Measurements from ENCODE around the gene HMGCR. TPM values are rescaled to one million over a fixed set of nuclear protein-coding genes. Genes with fewer than 3 reads are reported as not detected.

HMGCR gene
- total and polyA plus RNA-seq, 12 donors, result 7.0 to 793 (median 59.5) TPM

DNA sequence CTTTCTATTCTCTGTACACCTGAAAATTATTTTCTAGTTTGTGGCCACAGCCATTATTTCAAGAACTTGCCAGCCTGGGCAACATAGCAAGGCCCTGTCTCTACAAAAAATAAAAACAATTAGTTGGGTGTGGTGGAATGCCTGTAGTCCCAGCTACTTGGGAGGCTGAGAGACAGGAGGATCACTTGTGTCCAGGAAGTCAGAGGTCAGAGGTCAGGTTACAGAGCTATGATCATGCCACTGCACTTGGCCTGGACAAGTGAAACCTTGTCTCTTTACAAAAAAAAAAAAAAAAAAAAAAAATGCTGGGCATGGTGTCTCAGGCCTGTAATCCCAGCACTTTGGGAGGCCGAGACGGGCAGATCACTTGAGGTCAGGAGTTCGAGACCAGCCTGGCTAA lies 58.3 kb downstream of the HMGCR start:
- intact Hi-C loops (cut with DNase I), result no loop called here
- no peaks in the 10 kb centered on the region for H3K27me3 ChIP-seq
- 90 to 97% (median 96%) methylated on average over 3 of the region's 3 CpGs for WGBS, 4 donors
- DNase-seq, result no peak
- no peak overlapping the region for H3K4me3 ChIP-seq
- no peak overlapping the region for H3K27ac ChIP-seq
- peaks cover 0 to 7% of the 10 kb centered on the region in 2 donors for H3K36me3 ChIP-seq (replicated peaks in 1 of 2)
- no peaks in the 10 kb centered on the region for H3K4me1 ChIP-seq (replicated peaks in 1 of 2)
- no peak for TF ChIP-seq POLR2A (IDR thresholded peaks at IDR 0.05)
- TF ChIP-seq, protein P1, sequence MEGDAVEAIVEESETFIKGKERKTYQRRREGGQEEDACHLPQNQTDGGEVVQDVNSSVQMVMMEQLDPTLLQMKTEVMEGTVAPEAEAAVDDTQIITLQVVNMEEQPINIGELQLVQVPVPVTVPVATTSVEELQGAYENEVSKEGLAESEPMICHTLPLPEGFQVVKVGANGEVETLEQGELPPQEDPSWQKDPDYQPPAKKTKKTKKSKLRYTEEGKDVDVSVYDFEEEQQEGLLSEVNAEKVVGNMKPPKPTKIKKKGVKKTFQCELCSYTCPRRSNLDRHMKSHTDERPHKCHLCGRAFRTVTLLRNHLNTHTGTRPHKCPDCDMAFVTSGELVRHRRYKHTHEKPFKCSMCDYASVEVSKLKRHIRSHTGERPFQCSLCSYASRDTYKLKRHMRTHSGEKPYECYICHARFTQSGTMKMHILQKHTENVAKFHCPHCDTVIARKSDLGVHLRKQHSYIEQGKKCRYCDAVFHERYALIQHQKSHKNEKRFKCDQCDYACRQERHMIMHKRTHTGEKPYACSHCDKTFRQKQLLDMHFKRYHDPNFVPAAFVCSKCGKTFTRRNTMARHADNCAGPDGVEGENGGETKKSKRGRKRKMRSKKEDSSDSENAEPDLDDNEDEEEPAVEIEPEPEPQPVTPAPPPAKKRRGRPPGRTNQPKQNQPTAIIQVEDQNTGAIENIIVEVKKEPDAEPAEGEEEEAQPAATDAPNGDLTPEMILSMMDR (IDR thresholded peaks at IDR 0.05), result no peak
- no peaks in the 10 kb centered on the region for H3K9me3 ChIP-seq (replicated peaks in 1 of 3)

DNA sequence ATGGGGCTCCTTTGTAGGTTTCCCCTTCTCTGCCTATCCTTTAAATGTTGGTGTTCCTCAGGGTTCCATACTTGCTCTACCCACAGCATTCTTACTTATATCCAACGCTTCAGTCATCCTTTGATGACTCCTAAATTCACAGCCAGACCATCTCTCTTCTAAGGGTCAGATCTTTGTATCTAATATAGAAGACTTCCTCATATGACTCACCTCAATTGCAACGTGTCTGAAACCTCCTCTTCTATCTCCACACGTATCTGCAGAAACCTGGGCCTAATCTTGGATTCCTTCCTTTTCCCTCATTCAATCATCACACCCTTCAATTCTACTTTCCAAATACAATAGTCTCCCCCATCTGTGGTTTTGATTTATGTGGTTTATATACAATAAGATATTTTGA lies 68.3 kb downstream of the HMGCR start:
- peaks cover 0 to 21% of the 10 kb centered on the region in 2 donors for H3K36me3 ChIP-seq (replicated peaks in 1 of 2)
- no peak overlapping the region for H3K27ac ChIP-seq

More for the DNA sequence above, 68.3 kb downstream of the HMGCR start:
- Histone ChIP-seq H3K4me3 (no peak overlapping the region), H3K27me3 (no peaks in the 10 kb centered on the region), H3K9me3 (replicated peaks in 1 of 3) (no peaks in the 10 kb centered on the region), H3K4me1 (replicated peaks in 1 of 2) (no peaks in the 10 kb centered on the region)
- WGBS, 4 donors, result 72 to 83% (median 79%) methylated on average over 3 of the region's 3 CpGs
- no peak for DNase-seq
- intact Hi-C loops (cut with DNase I), result loop anchor here in 1 of 2 donors (10.0 kb wide), 1 partner anchor 280 kb away; no protein-coding TSS in a partner anchor
- no peak for TF ChIP-seq POLR2A (IDR thresholded peaks at IDR 0.05)
- TF ChIP-seq, protein P1 (IDR thresholded peaks at IDR 0.05), result no peak

Other genes starting within 250 kb of the HMGCR start
- under 1 TPM; 0.06 to 0.88 (median 0.43) TPM for gene ANKRD31, start 100.3 kb upstream of the HMGCR start, total RNA-seq
- gene ANKRD31, start 100.3 kb upstream of the HMGCR start, polyA plus RNA-seq, result under 1 TPM; 0.13 to 0.31 (median 0.16) TPM
- 10 to 100 TPM; 30.6 to 67.6 (median 52.3) TPM for gene CERT1, start 174.4 kb downstream of the HMGCR start, total RNA-seq
- 10 to 100 TPM in 2 of 3 donors, 1 to 10 TPM in 1; 5.7 to 66.6 (median 13.2) TPM for gene CERT1, start 174.4 kb downstream of the HMGCR start, polyA plus RNA-seq
- 10 to 100 TPM; 16.7 to 63.6 (median 38.8) TPM for gene POLK, start 174.7 kb downstream of the HMGCR start, total RNA-seq
- 10 to 100 TPM in 2 of 3 donors, 1 to 10 TPM in 1; 6.9 to 40.0 (median 10.7) TPM for gene POLK, start 174.7 kb downstream of the HMGCR start, polyA plus RNA-seq

Data from adrenal gland (tissue), 12 donors.